HG03342 (cell line): ENCODE results near the gene STK33.

Experiments
- ATAC-seq: cut with Tn5 transposase; IDR thresholded peaks from one replicate; pipeline ENCODE4 v1.9.1; 2021; ENCODE audit warnings: mild to moderate bottlenecking, moderate library complexity; ENCODE audit not compliant: unreplicated experiment

The STK33 gene

DNA sequence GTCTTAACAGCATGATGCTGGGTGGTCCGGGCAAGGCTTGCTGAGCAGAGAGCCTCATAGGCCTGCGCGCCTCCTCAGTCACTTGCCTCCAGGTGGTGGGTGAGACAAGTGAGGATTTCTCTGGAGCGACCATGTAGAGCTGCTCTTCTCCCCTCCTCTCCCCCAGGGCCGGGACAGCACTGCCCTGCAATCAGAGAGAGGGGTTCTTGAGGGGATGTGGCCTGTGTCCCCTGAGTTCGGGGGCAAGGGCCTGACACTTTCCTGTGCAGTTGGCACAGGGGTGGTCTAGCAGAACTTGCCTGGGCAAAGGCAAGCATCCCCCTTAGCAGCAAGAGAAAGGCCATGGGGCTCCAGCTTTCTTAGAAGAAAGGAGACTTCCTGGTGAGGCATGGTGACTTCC lies 234.5 kb downstream of the STK33 start:
- no peak for ATAC-seq

DNA sequence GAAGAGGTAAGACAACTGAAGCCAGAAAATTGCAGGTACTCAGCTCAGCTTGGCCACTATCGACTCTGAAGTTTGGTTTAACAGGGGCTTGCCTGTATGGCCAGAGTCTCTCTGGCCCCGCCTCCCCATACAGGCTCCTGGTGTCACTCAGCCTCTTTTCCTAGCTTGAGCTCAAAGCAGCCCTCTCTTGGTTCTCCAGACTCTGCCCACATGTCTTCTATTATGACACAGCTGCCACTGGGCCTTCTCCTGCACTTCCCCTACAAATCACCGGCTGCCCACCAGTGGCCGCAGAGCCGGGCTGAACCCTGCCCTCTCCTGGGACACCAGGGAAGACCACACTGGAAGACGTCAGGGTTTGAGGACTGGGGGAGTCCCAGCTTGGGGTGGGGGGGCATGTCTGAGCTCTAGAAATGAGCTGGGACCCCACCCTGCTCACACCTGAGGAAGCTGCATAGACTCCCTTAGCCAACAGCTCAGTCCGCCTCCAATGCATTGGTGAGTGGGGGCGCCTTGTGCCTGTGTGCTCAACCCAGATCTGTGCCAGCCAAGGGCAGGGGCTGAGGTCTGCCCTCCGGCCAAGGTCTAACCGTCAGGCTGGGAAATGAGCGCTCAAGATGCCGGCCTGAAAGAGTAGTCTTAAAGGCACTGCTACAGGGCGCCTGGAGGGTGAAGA lies 236.0 kb downstream of the STK33 start:
- no peak for ATAC-seq

DNA sequence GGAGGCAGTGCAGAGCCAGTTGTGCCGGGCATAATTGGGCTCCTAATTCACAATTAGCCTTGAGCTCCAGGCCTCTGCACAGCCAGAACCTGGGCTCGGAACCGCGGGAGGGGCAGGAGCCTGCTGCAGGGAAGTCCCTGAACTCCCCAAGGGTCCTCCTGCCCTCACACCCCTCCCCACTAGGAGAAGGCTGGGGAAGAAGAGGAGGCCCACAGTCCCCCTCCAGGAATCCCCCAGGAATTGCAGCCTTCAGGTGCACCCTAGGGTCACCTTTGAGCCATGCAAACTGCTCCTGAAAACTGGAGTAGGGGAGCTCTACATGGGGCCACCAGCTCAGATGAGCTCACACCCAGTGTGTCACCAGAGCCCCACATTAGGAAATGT lies 236.5 kb downstream of the STK33 start:
- no peak for ATAC-seq

DNA sequence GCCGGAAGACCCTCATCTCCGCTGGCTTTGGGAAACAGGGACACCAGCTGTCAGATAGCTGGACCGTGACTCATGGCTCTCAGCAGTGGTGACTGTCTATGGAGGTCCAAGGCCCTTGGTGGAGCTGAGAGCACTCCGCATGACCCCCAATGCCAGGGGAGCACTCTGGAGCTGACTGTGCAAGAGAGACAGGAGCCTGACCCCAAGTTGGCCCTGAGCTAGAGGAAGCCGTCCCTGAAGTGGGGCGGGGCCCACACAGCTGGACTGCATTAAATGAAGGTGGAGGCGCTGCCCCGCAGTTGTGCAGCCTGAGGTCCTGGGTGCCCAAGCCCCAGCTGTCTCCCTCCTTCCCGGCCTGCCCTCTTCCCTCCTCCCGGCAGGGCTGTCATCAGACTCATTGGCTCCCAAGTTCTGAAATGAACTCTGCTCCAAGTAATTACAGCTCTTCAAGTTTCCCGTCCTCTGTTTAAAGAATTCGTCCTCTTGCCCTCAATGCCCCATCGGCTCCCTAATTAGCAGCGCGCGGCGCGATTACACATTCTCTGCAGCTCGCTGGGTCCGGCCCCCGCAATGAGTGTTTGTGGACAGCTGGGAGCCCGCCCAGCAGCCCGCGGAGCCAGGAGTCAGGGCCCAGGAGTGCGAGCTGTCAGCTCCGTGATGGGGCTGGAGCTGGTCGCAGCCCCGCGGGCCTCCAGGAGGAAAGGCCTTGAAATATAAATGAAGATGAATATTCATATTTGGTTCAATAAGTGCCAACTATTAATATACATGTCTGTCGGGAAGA lies 237.1 kb downstream of the STK33 start:
- ATAC-seq = no peak

DNA sequence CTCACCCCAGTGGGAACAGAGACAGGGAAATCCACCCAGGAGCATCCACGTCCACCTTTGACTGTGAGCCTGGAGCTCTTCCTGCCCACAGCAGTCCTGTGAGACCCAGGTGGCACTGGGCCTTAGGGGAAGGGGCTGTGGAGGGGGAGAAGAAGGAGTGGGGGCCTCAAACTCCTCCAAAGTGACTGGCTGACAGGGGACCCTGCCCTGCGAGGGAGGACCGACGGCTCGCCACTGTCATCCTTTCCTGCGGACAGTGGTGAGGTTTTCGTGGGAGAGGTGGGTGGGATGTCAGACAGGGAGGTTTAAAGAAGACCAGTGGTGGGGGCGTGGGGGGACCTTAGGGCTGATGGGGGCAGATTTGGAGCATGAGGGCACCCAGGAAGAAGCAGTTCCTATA lies 237.8 kb downstream of the STK33 start:
- ATAC-seq = no peak

DNA sequence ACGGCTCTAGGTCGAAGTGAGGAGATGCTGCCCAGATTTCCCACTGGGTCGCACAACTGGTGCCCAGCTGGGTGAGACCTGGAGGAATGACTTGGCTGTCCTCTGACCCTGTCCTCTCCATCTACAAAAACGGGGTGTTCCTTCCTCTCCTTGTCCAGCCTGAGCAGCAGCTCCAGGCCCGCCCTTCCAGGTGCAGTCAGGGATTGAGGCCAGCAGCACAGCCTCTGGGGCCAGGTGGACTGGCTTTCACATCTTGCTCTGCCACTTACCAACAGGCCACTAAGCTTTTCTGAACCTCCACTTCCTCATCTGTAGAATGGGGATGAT lies 238.6 kb downstream of the STK33 start:
- no peak for ATAC-seq

DNA sequence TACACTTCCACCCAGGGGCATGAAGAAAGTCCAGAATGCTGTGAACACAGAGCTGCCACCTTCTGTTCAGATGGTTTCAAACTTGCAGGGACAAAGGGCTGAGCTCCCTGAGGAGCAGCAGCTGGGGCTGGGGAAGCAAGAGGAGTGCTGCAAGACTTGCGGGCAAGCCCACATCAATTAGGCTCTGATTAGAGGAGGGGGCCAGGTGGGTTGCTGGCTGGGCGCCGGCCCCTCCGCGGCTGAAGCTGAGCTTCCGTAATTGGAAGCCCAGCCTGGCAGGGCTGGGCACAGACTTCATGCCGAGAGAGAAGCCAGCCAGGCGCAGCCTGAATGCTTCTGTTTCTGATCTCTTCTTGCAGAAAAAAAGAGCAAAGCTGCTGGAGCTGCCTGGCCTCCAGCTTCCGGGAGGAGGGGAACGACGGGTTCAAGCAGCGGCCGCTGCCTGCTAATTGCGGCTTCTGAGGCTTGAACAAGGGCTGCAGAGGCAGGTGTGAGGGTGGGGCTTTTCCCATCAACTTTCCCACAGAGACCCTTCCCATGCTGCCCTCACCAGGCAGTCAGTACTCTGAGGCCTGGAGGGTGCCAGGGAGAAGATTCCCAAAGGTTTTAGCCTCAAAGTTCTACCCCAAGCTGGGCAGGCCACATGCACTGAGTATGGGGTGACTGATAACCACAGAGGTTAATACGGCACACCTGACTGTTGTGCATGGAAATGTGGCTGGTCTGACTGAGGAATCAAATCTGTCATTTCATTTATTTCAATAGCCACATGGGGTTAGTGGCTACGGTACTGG lies 239.2 kb downstream of the STK33 start:
- no peak for ATAC-seq

DNA sequence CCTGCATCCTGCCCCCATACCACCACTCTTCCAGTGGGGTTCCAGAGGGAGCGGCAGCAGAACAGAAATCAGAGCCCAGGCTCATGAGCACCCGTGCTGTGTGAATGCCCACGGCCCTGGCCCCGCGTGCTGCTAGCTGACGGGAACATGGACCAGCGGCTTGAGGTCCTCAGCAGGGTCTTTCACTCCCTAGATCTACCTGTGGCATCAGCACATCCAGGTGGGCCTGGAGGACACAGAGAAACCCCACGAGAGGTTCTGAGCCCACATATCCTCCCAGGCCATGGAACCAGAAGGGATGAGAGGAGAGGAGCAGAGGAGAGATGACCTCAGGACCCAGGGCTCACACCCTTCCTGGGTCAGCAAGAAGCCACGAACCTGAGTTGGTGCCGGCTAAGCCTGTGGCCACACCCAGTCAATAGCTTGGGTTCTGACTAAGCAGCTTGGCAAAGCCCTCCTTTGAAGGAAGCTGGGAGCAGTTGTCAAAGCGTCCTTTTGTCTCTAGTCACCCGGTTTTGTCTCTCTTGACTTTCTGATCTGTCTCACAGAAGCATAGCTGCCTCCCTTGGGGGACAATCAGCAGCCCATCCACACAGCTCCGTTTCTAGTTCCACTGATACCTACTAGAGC lies 241.0 kb downstream of the STK33 start:
- ATAC-seq = no peak

DNA sequence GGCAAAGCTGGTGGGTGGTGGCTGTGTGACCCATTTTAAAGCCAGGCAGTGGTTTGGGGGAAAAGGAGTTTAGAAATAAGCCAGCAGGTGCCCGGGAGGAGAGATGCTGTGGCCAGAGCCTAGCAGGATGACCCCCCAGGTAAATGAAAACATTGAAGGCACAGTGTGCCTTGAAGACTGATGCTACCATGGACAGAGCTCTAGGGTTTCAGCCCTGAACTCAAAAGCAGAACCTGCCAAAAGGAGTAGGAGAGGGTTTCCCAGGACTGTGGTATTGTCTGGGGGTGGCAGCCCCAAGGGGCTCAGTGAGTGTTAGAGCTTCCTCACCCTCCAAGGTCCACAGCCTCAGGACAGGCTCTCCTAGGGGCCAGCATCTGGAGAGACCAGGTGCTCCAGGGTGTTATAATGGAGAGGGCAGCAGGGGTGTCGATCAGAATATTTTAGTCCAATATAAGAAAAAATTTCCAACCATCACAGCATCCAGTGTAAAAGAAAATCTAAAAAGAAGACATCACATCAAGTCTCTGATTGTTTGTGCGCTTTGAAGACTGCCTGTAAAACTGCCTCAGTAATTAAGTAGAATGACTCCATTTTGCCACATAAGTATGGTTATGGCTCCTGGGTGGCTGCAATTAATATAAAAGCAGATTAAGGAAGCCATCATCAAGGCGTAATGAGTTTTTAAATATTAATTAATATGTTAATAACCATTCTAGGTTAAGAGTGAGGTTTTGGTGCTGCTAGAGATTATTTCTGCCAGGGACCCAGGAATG lies 241.7 kb downstream of the STK33 start:
- no peak for ATAC-seq

DNA sequence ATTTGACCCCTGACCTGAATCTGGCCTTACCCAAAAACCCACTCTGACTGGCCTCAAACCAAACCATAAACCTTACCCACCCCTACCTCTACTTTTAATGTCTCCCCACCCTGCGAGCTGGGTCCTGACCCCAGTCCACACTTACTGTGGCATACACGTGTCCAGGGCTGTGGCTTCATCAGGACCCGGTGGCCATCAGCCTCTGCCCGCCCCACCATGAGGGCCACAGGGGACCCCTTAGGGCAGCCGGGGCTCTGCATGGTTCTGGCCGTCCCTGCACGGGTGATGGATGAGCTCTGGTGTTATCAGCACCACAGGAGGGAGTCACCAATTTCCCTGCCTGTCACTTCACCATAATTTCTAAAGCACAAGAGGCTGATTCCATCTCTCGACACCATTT lies 242.8 kb downstream of the STK33 start:
- ATAC-seq = no peak

DNA sequence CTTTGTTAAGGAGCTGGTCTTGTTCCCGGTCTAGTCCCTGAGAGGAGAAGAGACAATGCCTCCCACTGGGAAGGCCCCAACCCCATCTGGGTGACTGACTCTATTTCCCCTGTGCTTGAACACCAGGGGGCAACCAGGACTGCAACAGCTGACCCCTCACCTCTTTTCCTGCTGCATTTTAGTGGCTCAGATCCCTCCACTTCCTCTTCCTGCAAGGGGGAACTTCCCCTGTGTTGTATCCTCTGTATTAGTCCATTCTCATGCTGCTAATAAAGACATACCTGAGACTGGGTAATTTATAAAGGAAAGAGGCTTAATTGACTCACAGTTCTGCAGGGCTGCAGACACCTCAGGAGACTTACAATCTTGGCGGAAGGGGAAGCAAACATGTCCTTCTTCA lies 246.1 kb downstream of the STK33 start:
- ATAC-seq = no peak

DNA sequence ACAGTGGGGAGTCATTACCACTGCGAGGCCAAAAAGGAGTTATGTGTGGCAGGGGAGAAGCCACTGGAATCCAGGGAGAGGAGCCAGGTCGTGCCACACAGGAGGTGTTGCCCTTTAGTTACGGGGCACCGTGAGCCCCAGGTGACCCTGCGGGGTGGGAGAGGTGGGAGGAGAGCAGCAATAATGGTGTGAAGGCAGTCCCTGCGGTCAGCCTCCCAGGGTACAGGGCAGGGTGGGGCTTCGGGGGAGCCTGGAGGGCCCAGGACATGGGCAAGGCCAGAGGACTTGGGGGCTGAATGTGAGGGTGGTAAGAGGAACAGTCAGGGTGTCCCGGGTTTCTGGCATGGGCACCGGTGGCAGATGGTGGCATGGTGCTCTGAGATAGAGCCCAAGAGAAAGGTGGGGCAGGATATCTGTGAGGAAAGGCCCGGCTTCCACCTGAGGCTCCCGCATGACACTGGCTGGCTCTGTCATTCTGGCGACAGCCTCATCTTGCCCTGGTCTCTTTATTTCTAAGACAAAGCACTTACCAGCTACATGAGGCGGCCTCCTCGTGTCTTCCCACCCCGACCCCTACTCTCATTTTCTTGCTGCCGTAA lies 247.8 kb downstream of the STK33 start:
- ATAC-seq = no peak

DNA sequence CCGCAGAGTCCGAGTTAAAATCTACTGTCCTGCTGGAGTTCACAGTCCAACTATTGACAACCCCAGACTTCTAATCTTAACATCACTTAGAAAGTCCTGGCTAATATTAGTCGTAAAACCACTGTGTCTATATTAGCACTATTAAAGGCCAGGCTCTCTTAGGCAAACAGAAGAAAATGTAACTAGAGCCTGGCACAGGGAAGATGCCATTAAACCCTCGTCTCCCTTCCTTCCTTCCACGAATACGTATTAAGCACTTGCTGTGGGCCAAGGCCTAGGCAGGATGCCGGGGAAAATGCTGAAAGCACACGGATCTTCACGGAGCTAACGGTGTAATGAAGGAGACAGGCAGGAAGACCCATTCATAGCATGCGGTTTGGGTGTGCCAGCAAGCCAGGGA lies 248.8 kb downstream of the STK33 start:
- ATAC-seq = no peak

DNA sequence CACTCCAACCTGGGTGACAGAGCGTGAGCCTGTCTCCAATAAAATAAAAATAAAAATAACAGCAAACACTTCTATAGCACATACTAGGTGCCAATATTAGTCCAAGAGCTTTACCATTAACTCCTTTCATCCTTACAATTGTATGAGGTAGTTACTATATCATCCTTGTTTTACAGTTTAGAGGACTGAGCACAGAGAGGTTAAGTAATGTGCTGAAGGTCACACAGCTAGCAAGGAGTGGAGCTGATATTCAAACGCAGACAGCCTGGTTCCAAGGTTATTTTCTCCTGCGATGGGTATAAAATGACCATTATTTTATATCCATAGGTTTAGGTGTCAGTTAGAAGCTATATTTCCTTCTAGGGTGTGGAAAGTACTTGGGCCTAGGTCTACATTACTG lies 249.7 kb downstream of the STK33 start:
- no peak for ATAC-seq

DNA sequence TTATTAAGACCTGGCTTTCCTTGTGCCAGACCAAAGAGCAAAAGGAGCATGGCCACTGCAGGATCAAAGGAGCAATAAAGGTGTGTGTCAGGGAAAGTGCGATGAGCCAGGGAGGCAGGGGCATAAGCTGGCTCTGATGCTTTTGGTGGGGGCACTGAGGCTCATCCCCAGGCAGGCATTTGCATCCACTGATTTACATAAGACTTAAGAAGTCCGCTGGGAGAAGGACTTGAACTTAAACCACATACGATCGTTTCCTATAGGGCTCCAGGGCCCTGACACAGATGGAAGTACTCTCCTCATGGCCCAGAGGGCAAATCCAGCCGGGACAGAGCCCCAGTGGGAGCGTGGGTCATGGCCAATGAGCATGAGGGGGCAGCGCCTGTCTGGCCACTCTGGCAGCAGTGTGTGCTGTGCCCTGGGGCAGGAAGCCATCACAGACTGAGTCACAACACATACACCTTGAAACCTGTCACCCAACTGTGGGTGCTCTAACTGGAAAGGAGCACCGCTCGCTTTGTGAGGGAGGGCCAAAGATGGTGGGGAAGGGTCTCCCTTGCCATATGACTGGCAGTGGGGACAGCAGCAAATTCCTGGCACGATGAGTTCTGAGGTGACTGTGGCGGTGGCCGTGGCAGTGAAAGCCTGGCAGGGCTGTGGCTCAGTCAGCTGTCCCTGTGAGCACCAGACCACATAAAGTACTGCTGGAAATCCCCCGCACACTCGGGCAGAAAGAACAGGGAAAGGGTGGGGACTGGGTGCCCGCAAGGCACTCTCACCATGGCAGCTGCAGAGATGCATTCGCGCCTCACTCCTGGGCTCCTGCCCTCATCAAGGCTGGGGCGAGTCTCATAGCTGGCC lies 251.0 kb downstream of the STK33 start:
- no peak for ATAC-seq

DNA sequence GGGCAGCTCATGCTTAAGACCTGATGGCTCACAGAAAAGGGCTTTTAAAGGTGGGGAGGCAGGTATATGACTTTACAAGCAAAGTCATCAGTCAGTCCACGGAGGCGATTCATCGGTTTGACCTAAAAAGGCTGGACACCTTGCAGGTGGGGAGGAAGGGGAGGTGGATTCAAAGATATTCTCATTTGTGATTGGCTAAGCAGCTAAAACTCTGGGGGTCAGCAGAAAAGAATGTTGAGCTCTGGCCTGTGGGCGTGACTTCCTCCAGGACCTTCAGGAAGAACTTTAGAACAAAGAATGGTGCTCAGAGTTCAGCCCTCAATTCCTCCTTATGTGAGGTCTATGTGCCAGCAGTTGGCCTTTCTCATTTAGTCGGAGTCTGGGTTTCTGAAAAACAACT lies 252.0 kb downstream of the STK33 start:
- no peak for ATAC-seq
